BJ (cell line): ENCODE measurements around the gene ZRSR2. TPM values are rescaled to one million over a fixed set of nuclear protein-coding genes. Genes with fewer than 3 reads are reported as not detected.
A peak's percentile ranks its signal among the peaks of the same experiment; 100 is the strongest.

Experiments
- CTCF ChIA-PET: fragments of 350-600 bp; formaldehyde crosslinking; extraction: SDS; loops from one replicate; lab custom pipeline; 2021; ENCODE audit warnings: antibody characterized with exemption, inconsistent platforms; lab: Yijun Ruan, JAX
- POLR2A ChIA-PET: fragments of 300-600 bp; sonication (Branson Sonifier 250); formaldehyde crosslinking; extraction: SDS; loops from one replicate; lab custom pipeline; 2021; ENCODE audit warnings: antibody characterized with exemption; lab: Charles Lee
- DNase-seq: peaks from one replicate; pipeline ENCODE4 v3.0.0-alpha.2; 2011; ENCODE audit warnings: low read depth
- H3K27me3 ChIP-seq: 2 replicates; pipeline ENCODE4 v1.6.0; 2011; ENCODE audit warnings: low read length; ENCODE audit not compliant: control insufficient read depth, insufficient read depth
- H3K36me3 ChIP-seq: 2 replicates; pipeline ENCODE4 v1.5.1; 2011; ENCODE audit warnings: low read length; ENCODE audit not compliant: control insufficient read depth, insufficient read depth
- H3K4me3 ChIP-seq: 2 replicates; pipeline ENCODE4 v1.5.1; 2011; ENCODE audit warnings: low read depth, mild to moderate bottlenecking, control low read depth, low read length
- CTCF ChIP-seq: IDR thresholded peaks from 2 replicates; pipeline ENCODE4 v1.5.1; 2011; ENCODE audit warnings: low read depth, mild to moderate bottlenecking, control low read depth, inconsistent platforms, low read length, moderate library complexity; ENCODE audit not compliant: insufficient read depth
- polyA plus RNA-seq: library from polyadenylated mRNA; depleted of rRNA; stranded (reverse); fragments of >200 nt; gene quantifications from 2 replicates; pipeline ENCODE4 v1.2.3, GENCODE V29; 2011

ZRSR2 gene
- polyA plus RNA-seq, 1 experiment = 2.9 TPM

DNA sequence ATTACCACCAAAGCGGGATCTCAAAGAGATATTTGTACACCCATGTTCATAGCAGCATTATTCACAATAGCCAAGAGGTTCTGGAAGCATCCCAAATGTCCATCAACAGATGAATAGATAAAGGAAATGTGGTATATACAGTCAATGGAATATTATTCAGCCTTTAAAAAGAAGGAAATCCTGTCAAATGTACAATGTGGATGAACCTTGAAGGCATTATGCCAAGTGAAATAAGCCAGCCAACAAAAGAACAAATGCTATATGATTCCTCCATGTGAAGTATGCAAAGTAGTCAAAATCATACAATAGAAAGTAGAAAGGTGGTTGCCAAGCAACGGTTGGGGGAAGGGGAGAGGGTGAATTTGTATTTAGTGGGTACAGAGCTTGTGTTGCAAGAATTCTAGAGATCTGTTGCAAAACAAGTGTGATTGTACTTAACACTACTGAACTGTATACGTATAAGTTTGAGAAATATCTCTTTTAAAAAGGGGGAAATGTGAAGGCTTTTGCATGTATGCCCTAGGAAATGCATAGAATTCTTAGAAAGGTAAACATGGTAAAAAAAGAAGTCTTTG, 5.0 kb upstream of the ZRSR2 start:
- no peak for TF ChIP-seq CTCF

GRCh38 chrX:15786915-15787314, 3.4 kb upstream of the ZRSR2 start:
- ChIA-PET CTCF (no interaction called here), POLR2A (no interaction called here)
- no peaks in the 10 kb centered on the region for H3K36me3 ChIP-seq
- no peak for TF ChIP-seq CTCF
- no peak overlapping the region for H3K4me3 ChIP-seq
- no peak for DNase-seq
- no peaks in the 10 kb centered on the region for H3K27me3 ChIP-seq

More for the DNA sequence above, 5.0 kb upstream of the ZRSR2 start:
- H3K27me3 ChIP-seq = no peaks in the 10 kb centered on the region
- POLR2A ChIA-PET = no interaction called here
- DNase-seq = no peak
- no peak overlapping the region for H3K4me3 ChIP-seq
- no peaks in the 10 kb centered on the region; the same call in 1 of the 2 replicates for H3K36me3 ChIP-seq
- CTCF ChIA-PET = no interaction called here

DNA sequence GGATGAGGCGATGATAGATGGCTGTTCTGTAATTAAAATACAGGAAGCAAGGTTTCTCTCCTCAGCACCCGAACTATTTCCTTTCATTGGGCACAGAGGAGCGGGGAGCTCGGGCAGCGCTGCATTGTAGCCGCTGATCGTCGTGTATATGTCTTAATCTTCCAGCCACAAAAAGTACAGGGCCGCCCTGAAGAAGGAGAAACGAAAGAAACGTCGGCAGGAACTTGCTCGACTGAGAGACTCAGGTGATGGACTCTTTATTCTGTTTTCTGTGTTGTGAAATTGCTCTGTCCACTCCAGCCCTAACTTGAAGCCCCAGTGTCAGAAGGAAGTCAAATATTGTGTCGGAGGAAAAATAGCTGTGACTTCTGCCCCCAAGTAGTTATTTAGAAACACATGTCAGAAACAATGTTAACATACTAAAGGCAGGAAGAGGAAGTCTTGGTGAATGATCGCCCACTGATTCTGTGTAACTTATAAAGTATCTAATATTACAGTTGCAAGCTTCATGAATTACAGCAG, 546 bp downstream of the ZRSR2 start:
- no peak for DNase-seq
- TF ChIP-seq CTCF = no peak
- peak overlapping the region; percentile 79 for H3K4me3 ChIP-seq
- H3K36me3 ChIP-seq = no peaks in the 10 kb centered on the region
- no peaks in the 10 kb centered on the region for H3K27me3 ChIP-seq
- ChIA-PET POLR2A (no interaction called here), CTCF (interaction anchor here (0.9 kb wide), 1 partner anchor 53 kb away, joined by 3 read pairs; the partner anchor contains the start of gene CA5B)

DNA sequence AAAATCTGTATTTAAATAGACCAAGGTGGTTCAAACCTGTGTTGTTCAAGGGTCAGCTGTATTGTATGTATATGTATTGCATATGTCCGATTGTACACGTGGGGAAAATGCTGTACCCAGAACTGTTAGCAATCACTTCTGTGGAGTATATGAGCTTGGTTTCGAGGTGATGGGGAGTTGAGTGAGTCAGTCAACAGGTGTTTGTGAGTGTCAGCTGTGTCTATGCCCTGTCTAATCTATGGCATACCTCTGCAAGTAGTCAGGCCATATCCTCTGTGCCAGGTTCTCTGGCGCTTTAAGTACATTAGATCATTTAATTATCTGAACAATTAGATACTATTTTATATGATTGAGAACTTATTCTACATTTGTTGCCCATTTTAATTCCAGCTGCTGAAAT, 7.4 kb downstream of the ZRSR2 start:
- H3K4me3 ChIP-seq = no peak overlapping the region
- DNase-seq = no peak
- CTCF ChIA-PET = no interaction called here
- POLR2A ChIA-PET = no interaction called here
- H3K36me3 ChIP-seq = no peaks in the 10 kb centered on the region
- TF ChIP-seq CTCF = no peak
- H3K27me3 ChIP-seq = no peaks in the 10 kb centered on the region

DNA sequence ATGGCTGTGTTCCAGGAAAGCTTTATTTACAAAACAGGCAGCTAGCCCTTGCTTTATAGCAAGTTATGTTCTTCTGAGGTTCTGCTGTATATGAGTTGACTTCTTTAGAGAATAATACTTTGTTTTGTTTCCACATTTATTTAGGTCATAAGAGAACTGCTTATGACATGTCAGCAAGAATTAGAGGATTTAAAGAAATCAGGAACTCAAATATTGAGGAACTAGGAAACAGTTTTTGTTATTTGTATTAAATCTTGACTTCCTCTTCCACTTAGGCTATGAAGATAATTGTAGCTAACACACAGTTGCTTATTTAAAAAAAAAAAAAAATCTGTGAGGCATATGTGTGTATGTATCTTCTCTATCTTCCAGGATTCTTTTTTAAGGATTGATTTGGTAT, 14.3 kb downstream of the ZRSR2 start:
- no peaks in the 10 kb centered on the region for H3K27me3 ChIP-seq
- H3K4me3 ChIP-seq = no peak overlapping the region
- no peaks in the 10 kb centered on the region for H3K36me3 ChIP-seq
- no peak for TF ChIP-seq CTCF
- DNase-seq = no peak
- POLR2A ChIA-PET = no interaction called here
- CTCF ChIA-PET = interaction anchor here (2.3 kb wide), 1 partner anchor 12 kb away, joined by 8 read pairs; no protein-coding TSS in a partner anchor
